ENCODE measurements around the gene CCR1. TPM values are rescaled to one million over a fixed set of nuclear protein-coding genes. Genes with fewer than 3 reads are reported as not detected.
A peak's percentile ranks its signal among the peaks of the same experiment; 100 is the strongest.
"Not testable (repeated sequence)": the region's sequence is repeated elsewhere in the genome, so short reads cannot be mapped to it uniquely, and the experiment has no call there.

The CCR1 gene
- total and polyA plus RNA-seq, 4 donors: 1.4 to 10.7 (median 5.2) TPM

DNA sequence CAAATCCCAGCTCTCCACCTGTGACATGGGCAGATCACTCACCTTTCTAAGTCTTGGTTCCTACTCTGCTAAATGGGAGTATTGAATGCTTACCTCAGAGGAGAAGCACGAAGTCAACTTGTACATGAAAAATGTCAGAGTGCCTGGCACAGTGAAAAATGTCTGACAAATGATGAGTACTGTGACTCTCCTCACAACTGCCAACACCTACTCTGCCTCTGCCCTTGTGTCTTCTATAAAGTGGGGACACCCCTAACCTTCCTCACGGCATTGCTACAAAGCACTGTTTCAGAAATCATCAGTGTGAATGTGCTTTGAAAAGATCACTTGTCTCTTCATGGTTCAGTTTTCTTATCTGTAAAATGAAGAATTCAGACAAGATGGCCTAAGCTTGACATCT, 940 bp upstream of the CCR1 start:
- WGBS: 47% methylated on average over 2 of the region's 2 CpGs
- TF ChIP-seq, protein P1, sequence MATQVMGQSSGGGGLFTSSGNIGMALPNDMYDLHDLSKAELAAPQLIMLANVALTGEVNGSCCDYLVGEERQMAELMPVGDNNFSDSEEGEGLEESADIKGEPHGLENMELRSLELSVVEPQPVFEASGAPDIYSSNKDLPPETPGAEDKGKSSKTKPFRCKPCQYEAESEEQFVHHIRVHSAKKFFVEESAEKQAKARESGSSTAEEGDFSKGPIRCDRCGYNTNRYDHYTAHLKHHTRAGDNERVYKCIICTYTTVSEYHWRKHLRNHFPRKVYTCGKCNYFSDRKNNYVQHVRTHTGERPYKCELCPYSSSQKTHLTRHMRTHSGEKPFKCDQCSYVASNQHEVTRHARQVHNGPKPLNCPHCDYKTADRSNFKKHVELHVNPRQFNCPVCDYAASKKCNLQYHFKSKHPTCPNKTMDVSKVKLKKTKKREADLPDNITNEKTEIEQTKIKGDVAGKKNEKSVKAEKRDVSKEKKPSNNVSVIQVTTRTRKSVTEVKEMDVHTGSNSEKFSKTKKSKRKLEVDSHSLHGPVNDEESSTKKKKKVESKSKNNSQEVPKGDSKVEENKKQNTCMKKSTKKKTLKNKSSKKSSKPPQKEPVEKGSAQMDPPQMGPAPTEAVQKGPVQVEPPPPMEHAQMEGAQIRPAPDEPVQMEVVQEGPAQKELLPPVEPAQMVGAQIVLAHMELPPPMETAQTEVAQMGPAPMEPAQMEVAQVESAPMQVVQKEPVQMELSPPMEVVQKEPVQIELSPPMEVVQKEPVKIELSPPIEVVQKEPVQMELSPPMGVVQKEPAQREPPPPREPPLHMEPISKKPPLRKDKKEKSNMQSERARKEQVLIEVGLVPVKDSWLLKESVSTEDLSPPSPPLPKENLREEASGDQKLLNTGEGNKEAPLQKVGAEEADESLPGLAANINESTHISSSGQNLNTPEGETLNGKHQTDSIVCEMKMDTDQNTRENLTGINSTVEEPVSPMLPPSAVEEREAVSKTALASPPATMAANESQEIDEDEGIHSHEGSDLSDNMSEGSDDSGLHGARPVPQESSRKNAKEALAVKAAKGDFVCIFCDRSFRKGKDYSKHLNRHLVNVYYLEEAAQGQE (IDR thresholded peaks at IDR 0.05): no peak
- TF ChIP-seq NR2F2 (IDR thresholded peaks at IDR 0.05): no peak
- TF ChIP-seq TAF1 (conservative IDR thresholded peaks at IDR 0.05): no peak
- TF ChIP-seq YY1 (IDR thresholded peaks at IDR 0.05): no peak
- TF ChIP-seq, protein P2, sequence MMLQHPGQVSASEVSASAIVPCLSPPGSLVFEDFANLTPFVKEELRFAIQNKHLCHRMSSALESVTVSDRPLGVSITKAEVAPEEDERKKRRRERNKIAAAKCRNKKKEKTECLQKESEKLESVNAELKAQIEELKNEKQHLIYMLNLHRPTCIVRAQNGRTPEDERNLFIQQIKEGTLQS (IDR thresholded peaks at IDR 0.05): no peak
- no peak for TF ChIP-seq GABPA (IDR thresholded peaks at IDR 0.05 in 1 of 2, conservative IDR thresholded peaks at IDR 0.05 in 1 of 2)
- TF ChIP-seq, protein P3, sequence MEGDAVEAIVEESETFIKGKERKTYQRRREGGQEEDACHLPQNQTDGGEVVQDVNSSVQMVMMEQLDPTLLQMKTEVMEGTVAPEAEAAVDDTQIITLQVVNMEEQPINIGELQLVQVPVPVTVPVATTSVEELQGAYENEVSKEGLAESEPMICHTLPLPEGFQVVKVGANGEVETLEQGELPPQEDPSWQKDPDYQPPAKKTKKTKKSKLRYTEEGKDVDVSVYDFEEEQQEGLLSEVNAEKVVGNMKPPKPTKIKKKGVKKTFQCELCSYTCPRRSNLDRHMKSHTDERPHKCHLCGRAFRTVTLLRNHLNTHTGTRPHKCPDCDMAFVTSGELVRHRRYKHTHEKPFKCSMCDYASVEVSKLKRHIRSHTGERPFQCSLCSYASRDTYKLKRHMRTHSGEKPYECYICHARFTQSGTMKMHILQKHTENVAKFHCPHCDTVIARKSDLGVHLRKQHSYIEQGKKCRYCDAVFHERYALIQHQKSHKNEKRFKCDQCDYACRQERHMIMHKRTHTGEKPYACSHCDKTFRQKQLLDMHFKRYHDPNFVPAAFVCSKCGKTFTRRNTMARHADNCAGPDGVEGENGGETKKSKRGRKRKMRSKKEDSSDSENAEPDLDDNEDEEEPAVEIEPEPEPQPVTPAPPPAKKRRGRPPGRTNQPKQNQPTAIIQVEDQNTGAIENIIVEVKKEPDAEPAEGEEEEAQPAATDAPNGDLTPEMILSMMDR (IDR thresholded peaks at IDR 0.05; ENCODE audit: low read depth, low read length, missing input control): no peak
- no peak for TF ChIP-seq HNF4A (conservative IDR thresholded peaks at IDR 0.05)
- TF ChIP-seq RAD21 (IDR thresholded peaks at IDR 0.05): no peak
- TF ChIP-seq FOXA2 (IDR thresholded peaks at IDR 0.05): no peak
- no peak for TF ChIP-seq RXRA (IDR thresholded peaks at IDR 0.05)
- no peak for TF ChIP-seq HNF4G (IDR thresholded peaks at IDR 0.05)
- TF ChIP-seq, protein P4, sequence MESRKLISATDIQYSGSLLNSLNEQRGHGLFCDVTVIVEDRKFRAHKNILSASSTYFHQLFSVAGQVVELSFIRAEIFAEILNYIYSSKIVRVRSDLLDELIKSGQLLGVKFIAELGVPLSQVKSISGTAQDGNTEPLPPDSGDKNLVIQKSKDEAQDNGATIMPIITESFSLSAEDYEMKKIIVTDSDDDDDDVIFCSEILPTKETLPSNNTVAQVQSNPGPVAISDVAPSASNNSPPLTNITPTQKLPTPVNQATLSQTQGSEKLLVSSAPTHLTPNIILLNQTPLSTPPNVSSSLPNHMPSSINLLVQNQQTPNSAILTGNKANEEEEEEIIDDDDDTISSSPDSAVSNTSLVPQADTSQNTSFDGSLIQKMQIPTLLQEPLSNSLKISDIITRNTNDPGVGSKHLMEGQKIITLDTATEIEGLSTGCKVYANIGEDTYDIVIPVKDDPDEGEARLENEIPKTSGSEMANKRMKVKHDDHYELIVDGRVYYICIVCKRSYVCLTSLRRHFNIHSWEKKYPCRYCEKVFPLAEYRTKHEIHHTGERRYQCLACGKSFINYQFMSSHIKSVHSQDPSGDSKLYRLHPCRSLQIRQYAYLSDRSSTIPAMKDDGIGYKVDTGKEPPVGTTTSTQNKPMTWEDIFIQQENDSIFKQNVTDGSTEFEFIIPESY (IDR thresholded peaks at IDR 0.05): no peak
- TF ChIP-seq SP1 (IDR thresholded peaks at IDR 0.05): no peak
- TF ChIP-seq JUND (IDR thresholded peaks at IDR 0.05): no peak
- TF ChIP-seq FOXA1 (IDR thresholded peaks at IDR 0.05): no peak
- TF ChIP-seq, protein P5, sequence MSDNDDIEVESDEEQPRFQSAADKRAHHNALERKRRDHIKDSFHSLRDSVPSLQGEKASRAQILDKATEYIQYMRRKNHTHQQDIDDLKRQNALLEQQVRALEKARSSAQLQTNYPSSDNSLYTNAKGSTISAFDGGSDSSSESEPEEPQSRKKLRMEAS (IDR thresholded peaks at IDR 0.05): no peak
- no peak for TF ChIP-seq EGR1 (IDR thresholded peaks at IDR 0.05; ENCODE audit: low read depth in 2 of 2)
- H3K4me3 ChIP-seq (ENCODE audit: low read depth in 1 of 3, low read length in 3 of 3): no peak overlapping the region
- no peaks in the 10 kb centered on the region for H3K4me1 ChIP-seq (ENCODE audit: control insufficient read depth in 4 of 4, insufficient read depth in 4 of 4, low read length in 3 of 4)
- no peak for DNase-seq (ENCODE audit: low spot score)
- H3K27ac ChIP-seq (ENCODE audit: low read depth in 1 of 2, low read length in 2 of 2): no peak overlapping the region
- H3K27me3 ChIP-seq (ENCODE audit: control insufficient read depth in 4 of 4, insufficient read depth in 4 of 4, low read length in 3 of 4): no peaks in the 10 kb centered on the region
- no peaks in the 10 kb centered on the region for H3K9me3 ChIP-seq (ENCODE audit: control insufficient read depth in 4 of 4, low read length in 3 of 4)
- peaks cover 0 to 1% (median 0%) of the 10 kb centered on the region in 4 donors for H3K36me3 ChIP-seq (ENCODE audit: control insufficient read depth in 4 of 4, insufficient read depth in 3 of 4, low read depth in 1 of 4, low read length in 3 of 4)
- no peak overlapping the region for H3K9ac ChIP-seq (ENCODE audit: low read depth in 1 of 2, low read length in 2 of 2)

DNA sequence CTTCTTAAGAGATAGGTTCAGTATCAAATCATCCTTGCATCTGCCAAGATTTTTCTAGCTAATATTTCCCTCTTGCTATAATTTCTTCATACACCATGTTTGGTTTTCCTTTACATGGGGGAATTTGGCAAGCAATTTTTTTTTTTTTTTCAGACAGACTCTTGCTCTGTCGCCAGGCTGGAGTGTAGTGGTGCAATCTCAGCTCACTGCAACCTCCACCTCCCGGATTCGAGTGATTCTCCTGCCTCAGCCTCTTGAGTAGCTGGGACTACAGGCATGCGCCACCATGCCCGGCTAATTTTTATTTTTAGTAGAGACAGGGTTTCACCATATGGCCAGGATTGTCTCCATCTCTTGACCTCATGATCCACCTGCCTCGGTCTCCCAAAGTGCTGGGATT, 599 bp downstream of the CCR1 start:
- WGBS: 86% methylated on average over 6 of the region's 6 CpGs
- peak overlapping the region in 1 of 2 donors; percentile 18 for H3K27ac ChIP-seq (ENCODE audit: low read depth in 1 of 2, low read length in 2 of 2)

More for the DNA sequence above, 599 bp downstream of the CCR1 start:
- not testable (repeated sequence) for H3K27me3 ChIP-seq (ENCODE audit: control insufficient read depth in 4 of 4, insufficient read depth in 4 of 4, low read length in 3 of 4); H3K9ac ChIP-seq (ENCODE audit: low read depth in 1 of 2, low read length in 2 of 2); H3K4me3 ChIP-seq (ENCODE audit: low read depth in 1 of 3, low read length in 3 of 3); H3K9me3 ChIP-seq (ENCODE audit: control insufficient read depth in 4 of 4, low read length in 3 of 4); H3K36me3 ChIP-seq (ENCODE audit: control insufficient read depth in 4 of 4, insufficient read depth in 3 of 4, low read depth in 1 of 4, low read length in 3 of 4); DNase-seq (ENCODE audit: low spot score); H3K4me1 ChIP-seq (ENCODE audit: control insufficient read depth in 4 of 4, insufficient read depth in 4 of 4, low read length in 3 of 4)
